BLaER1 treated with 17β-estradiol and CSF1 and Interleukin-3, amounts not matched to agents 10 nM and 100 nM (cell line): ENCODE results near the gene IGSF21.

Experiments
- H3K27ac ChIP-seq, 11 experiments: shearing (Covaris generic); formaldehyde crosslinking; 2 replicates each; pipeline ENCODE4 v1.8.1; 2022
- H3K27me3 ChIP-seq, 11 experiments: shearing (Covaris generic); formaldehyde crosslinking; 2 replicates each; pipeline ENCODE4 v1.8.1; 2022
- H3K36me3 ChIP-seq, 11 experiments: shearing (Covaris generic); formaldehyde crosslinking; 2 replicates each; pipeline ENCODE4 v1.8.1; 2022
- H3K4me1 ChIP-seq, 10 experiments: shearing (Covaris generic); formaldehyde crosslinking; 2 replicates each; pipeline ENCODE4 v1.8.1; 2022
- H3K4me2 ChIP-seq, 11 experiments: shearing (Covaris generic); formaldehyde crosslinking; 2 replicates each; pipeline ENCODE4 v1.8.1; 2022
- H3K4me3 ChIP-seq, 10 experiments: shearing (Covaris generic); formaldehyde crosslinking; 2 replicates each; pipeline ENCODE4 v1.8.1; 2022
- H3K9ac ChIP-seq, 11 experiments: shearing (Covaris generic); formaldehyde crosslinking; 2 replicates each; pipeline ENCODE4 v1.8.1; 2022
- H3K9me3 ChIP-seq, 11 experiments: shearing (Covaris generic); formaldehyde crosslinking; replicated peaks in 1 of 11; 2 replicates each; pipeline ENCODE4 v1.8.1; 2022
- H4K20me1 ChIP-seq, 11 experiments: shearing (Covaris generic); formaldehyde crosslinking; 2 replicates each; pipeline ENCODE4 v1.8.1; 2022
- Cebpa-rat ChIP-seq, 11 experiments: shearing (Covaris generic); IDR thresholded peaks; 2 replicates each; pipeline ENCODE4 v1.8.1; 2022

Gene IGSF21

DNA sequence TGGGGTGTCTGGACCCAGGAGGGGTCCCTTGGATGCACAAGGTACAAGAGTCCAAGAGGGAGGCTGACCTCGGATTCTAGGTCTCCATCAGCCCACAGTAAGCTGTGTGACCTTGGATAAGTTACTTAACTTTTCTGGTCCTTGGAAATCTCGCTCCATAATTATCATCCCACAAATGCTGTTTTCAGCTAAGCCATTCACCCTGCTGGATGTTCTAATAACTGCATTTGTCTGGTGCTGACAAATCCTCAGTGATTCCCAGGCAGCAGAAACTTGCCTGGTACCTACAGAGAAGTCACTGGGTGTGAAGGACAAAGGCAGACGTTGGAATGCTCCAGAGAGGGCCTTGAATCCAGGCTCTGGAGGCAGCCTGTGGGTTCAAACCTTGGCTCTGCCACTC lies 89.7 kb downstream of the IGSF21 start:
- Histone ChIP-seq H3K9ac (no peak overlapping the region), H3K4me3 (no peak overlapping the region), H3K27me3 (no peaks in the 10 kb centered on the region), H3K9me3 (no peaks in the 10 kb centered on the region), H3K4me1 (peaks cover 0 to 28% (median 0%) of the 10 kb centered on the region in 10 experiments; a peak in 4 of 20 replicates), H3K27ac (no peak overlapping the region), H3K4me2 (no peak overlapping the region), H3K36me3 (no peaks in the 10 kb centered on the region), H4K20me1 (peaks cover 0 to 3% (median 0%) of the 10 kb centered on the region in 11 experiments; a peak in 1 of 22 replicates)
- TF ChIP-seq Cebpa-rat (IDR thresholded peaks at IDR 0.05), result no peak

DNA sequence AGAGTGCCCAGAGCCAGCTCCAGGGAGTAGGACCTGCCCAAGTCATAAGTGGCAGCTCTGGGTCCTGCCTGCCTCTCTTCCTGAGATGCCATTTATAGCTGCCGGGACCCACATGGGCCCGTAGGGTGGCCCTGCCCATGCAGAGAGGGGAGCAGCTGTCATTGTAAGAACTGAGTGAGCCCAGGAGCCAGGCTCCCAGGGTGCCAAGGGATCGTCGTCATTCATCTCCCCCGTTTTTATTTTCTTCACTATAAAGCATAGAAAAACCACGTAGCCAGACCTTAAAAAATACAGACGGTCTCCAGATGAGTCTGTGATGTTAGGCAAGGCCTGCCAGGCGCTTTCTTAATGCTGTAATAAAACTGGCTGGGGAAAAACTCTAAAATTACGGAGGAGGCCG lies 90.7 kb downstream of the IGSF21 start:
- no peak for TF ChIP-seq Cebpa-rat (IDR thresholded peaks at IDR 0.05)
- no peak overlapping the region for H3K4me3 ChIP-seq
- H3K9ac ChIP-seq, result no peak overlapping the region
- peaks cover 0 to 3% (median 0%) of the 10 kb centered on the region in 11 experiments; a peak in 1 of 22 replicates for H4K20me1 ChIP-seq
- peaks cover 0 to 21% (median 0%) of the 10 kb centered on the region in 10 experiments; a peak in 4 of 20 replicates for H3K4me1 ChIP-seq
- H3K4me2 ChIP-seq, result no peak overlapping the region
- no peaks in the 10 kb centered on the region for H3K36me3 ChIP-seq
- H3K27ac ChIP-seq, result no peak overlapping the region
- H3K9me3 ChIP-seq, result no peaks in the 10 kb centered on the region
- H3K27me3 ChIP-seq, result no peaks in the 10 kb centered on the region

DNA sequence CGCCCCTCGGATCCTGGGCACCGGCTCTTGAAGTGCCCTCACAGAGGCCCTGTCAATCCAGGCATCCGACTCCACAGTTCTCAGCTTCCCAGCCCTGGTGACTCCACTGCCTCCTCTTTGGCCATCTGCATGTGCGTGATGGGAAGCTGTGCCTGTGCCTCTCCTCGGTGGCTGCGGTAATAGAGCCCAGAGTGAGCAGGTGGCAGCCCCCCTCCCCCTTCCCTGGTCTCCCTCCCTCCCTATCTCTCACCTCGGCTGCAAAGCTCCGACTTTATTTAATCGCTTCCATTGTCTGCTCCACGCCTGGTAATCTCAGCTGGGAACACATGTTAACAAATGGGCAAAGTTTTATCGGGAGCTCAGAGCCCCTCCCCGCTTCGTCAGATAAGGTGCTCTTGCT lies 91.9 kb downstream of the IGSF21 start:
- H3K9me3 ChIP-seq, result no peaks in the 10 kb centered on the region
- H3K4me2 ChIP-seq, result no peak overlapping the region
- no peak overlapping the region for H3K4me3 ChIP-seq
- TF ChIP-seq Cebpa-rat (IDR thresholded peaks at IDR 0.05), result no peak
- peaks cover 0 to 3% (median 0%) of the 10 kb centered on the region in 11 experiments; a peak in 1 of 22 replicates for H4K20me1 ChIP-seq
- H3K9ac ChIP-seq, result no peak overlapping the region
- H3K36me3 ChIP-seq, result no peaks in the 10 kb centered on the region
- H3K27me3 ChIP-seq, result no peaks in the 10 kb centered on the region
- H3K4me1 ChIP-seq, result peaks cover 0 to 13% (median 0%) of the 10 kb centered on the region in 10 experiments; a peak in 4 of 20 replicates
- no peak overlapping the region for H3K27ac ChIP-seq

DNA sequence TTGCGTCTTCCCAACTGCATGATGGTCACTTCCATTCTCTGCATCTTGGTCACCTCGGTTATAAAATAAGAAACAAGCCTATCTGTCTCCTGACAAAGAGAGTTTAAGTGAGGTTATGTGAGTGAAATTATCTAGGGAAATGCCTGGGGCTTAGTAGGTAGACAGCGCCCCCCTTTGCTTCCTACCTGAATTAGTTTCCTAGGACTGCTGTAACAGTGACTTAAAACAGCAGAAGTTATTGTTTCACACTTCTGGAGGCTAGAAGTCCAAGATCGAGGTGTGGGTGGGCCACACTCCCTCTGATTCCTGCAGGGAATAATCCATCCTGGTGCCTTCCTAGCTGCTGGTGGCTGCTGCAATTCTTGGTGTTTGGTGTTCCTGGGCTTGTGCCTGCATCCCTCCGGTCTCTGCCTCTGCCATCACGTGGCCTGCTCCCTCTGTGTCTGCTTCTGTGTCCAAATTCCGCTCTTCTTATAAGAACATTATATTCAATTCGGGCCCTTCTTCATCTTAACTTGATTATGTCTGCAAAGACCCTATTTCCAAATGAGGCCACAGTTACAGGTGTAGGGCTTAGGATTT lies 92.6 kb downstream of the IGSF21 start:
- H3K27ac ChIP-seq, result no peak overlapping the region
- H4K20me1 ChIP-seq, result peaks cover 0 to 3% (median 0%) of the 10 kb centered on the region in 11 experiments; a peak in 1 of 22 replicates
- H3K36me3 ChIP-seq, result no peaks in the 10 kb centered on the region
- peaks cover 0 to 13% (median 0%) of the 10 kb centered on the region in 10 experiments; a peak in 4 of 20 replicates for H3K4me1 ChIP-seq
- H3K27me3 ChIP-seq, result no peaks in the 10 kb centered on the region
- TF ChIP-seq Cebpa-rat (IDR thresholded peaks at IDR 0.05), result no peak
- H3K9me3 ChIP-seq, result no peaks in the 10 kb centered on the region
- H3K4me3 ChIP-seq, result no peak overlapping the region
- H3K9ac ChIP-seq, result no peak overlapping the region
- peak overlapping the region in 2 of 11 experiments; percentile 34 to 54; a peak in 4 of 22 replicates for H3K4me2 ChIP-seq

DNA sequence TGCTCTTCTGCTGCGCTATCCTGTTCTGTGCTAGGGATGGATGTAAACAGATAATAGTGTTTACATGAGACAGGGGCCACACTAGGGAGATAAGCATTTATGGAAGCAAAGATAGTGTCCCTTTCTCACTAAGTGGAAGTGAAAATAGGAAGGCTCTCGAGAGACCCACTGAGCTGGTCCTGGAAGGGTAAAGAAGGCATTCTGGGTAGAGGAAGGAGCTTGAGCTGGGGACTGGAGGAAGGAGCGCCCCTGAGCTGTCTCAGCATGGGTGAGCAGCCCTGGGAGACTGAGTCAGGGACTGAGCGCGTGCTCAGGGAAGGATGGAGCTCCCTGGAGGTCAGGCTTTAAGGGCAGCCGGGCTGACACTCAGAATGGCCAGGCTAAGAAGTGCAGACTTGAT lies 93.3 kb downstream of the IGSF21 start:
- Histone ChIP-seq H3K4me3 (no peak overlapping the region), H3K9ac (no peak overlapping the region), H4K20me1 (0 out of 22 replicates have a peak, but pooled peaks cover 0 to 3% (median 0%) of the 10 kb centered on the region in 11 experiments), H3K27me3 (no peaks in the 10 kb centered on the region), H3K36me3 (no peaks in the 10 kb centered on the region), H3K9me3 (no peaks in the 10 kb centered on the region), H3K4me2 (peak overlapping the region in 2 of 11 experiments; percentile 34 to 54; a peak in 4 of 22 replicates), H3K27ac (no peak overlapping the region), H3K4me1 (peaks cover 0 to 13% (median 0%) of the 10 kb centered on the region in 10 experiments; a peak in 4 of 20 replicates)
- TF ChIP-seq Cebpa-rat (IDR thresholded peaks at IDR 0.05), result no peak

DNA sequence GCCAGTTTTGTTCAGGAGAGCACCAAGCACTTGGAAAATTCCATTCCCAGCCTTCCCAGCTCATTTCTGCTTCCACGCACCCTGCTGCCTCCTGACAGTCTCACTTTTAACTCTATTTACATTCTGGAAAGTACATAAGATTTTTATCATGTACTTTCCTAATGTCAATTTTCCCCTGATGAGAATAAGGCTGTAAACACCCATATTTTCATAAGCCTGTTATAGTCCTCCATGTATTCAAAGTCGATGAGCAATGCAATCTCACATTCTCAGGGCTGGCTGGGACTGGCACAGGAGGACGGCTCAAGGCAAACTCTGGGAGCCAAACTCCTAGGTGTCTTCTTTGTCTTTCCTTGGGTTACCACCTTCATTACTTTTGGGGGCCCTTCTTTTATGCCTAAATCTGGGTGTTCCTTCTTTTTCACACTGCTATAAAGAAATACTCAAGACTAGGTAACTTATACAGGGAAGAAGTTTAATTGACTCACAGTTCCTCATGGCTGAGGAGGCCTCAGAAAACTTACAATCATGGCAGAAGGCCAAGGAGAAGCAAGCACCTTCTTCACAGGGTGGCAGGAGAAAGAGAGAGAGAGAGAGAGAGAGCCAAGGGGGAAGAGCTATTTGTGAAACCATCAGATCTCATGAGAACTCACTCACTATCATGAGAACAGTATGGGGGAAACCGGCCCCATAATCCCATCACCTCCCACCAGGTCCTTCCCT lies 94.6 kb downstream of the IGSF21 start:
- no peak for TF ChIP-seq Cebpa-rat (IDR thresholded peaks at IDR 0.05)
- H3K27ac ChIP-seq, result no peak overlapping the region
- no peaks in the 10 kb centered on the region for H3K27me3 ChIP-seq
- no peak overlapping the region for H3K4me3 ChIP-seq
- no peaks in the 10 kb centered on the region for H3K36me3 ChIP-seq
- H3K9me3 ChIP-seq, result peaks cover 0 to 10% (median 6%) of the 10 kb centered on the region in 11 experiments; a peak in 10 of 22 replicates
- no peak overlapping the region for H3K9ac ChIP-seq
- 0 out of 22 replicates have a peak, but pooled peaks cover 0 to 3% (median 0%) of the 10 kb centered on the region in 11 experiments for H4K20me1 ChIP-seq
- H3K4me1 ChIP-seq, result peaks cover 0 to 13% (median 0%) of the 10 kb centered on the region in 10 experiments; a peak in 4 of 20 replicates
- no peak overlapping the region for H3K4me2 ChIP-seq

DNA sequence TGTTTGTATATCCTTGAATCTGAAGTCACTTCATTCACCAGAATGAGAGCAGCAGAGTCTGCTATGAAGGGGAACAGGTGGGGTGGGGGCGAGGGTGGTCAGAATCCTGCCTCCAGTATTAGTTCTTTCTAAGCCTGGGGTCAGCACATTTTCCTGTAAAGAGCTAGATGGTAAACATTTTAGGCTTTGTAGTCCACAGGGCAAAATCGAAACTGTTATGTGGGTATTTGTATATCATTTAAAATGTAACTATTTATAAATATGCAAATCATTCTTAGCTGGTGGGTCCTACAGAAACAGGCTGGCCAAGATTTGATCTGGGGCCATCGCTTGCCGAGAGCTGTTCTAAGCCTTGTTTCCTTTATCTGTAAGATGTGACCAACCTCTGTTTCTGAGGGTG lies 96.0 kb downstream of the IGSF21 start:
- peaks cover 0 to 10% (median 6%) of the 10 kb centered on the region in 11 experiments; a peak in 10 of 22 replicates for H3K9me3 ChIP-seq
- no peak for TF ChIP-seq Cebpa-rat (IDR thresholded peaks at IDR 0.05)
- no peak overlapping the region for H3K9ac ChIP-seq
- no peaks in the 10 kb centered on the region for H3K27me3 ChIP-seq
- H4K20me1 ChIP-seq, result no peaks in the 10 kb centered on the region
- H3K4me3 ChIP-seq, result no peak overlapping the region
- no peak overlapping the region for H3K27ac ChIP-seq
- H3K4me2 ChIP-seq, result no peak overlapping the region
- no peaks in the 10 kb centered on the region for H3K36me3 ChIP-seq
- peaks cover 0 to 13% (median 0%) of the 10 kb centered on the region in 10 experiments; a peak in 4 of 20 replicates for H3K4me1 ChIP-seq

DNA sequence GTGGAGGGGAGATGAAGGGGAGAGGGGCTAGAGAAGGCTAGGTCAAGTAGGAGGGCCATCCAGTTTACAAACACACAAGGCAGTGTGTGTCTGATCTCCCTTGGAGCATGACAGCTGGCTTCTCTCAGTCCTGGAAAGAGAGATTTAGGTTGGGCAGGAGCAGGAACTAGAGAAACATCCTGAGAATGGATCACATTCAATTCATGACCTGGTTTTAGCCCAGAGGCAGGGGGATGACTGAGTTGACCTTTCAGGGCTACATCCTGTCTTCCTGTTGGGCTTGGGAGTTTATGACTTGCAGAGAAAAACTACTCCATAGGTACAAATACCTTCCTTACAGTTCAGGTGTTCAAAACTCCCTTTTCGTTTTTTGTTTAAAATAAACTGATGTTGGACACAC lies 97.0 kb downstream of the IGSF21 start:
- Histone ChIP-seq H3K27ac (no peak overlapping the region), H3K9ac (no peak overlapping the region), H3K4me3 (no peak overlapping the region), H3K4me2 (no peak overlapping the region), H3K4me1 (peaks cover 0 to 13% (median 0%) of the 10 kb centered on the region in 10 experiments; a peak in 4 of 20 replicates), H3K9me3 (peaks cover 0 to 10% (median 6%) of the 10 kb centered on the region in 11 experiments; a peak in 10 of 22 replicates), H3K36me3 (no peaks in the 10 kb centered on the region), H4K20me1 (no peaks in the 10 kb centered on the region), H3K27me3 (no peaks in the 10 kb centered on the region)
- no peak for TF ChIP-seq Cebpa-rat (IDR thresholded peaks at IDR 0.05)

DNA sequence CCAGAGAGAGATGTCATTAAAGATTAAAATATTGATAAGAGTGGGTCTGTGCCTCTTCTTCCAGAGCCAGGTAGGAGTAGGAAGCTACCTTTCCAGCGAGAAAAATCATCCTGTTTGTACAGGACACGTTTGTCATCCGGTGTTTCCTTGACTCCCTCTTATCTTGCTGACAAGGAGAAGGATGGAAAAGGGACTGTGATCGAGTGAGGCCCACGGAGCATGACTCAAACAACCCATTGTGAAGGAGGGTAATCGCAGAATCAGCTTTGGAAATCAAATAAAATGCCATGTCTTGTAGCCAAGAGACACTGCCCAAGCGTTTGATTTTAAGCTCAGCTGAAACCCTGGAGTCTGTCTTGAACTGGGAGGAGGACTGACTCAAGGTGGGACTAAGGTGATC lies 97.7 kb downstream of the IGSF21 start:
- Histone ChIP-seq H3K36me3 (no peaks in the 10 kb centered on the region), H3K27ac (no peak overlapping the region), H4K20me1 (no peaks in the 10 kb centered on the region), H3K4me3 (no peak overlapping the region), H3K9me3 (peaks cover 0 to 10% (median 6%) of the 10 kb centered on the region in 11 experiments; a peak in 10 of 22 replicates), H3K27me3 (no peaks in the 10 kb centered on the region), H3K9ac (no peak overlapping the region), H3K4me1 (peaks cover 0 to 12% (median 0%) of the 10 kb centered on the region in 10 experiments; a peak in 4 of 20 replicates), H3K4me2 (no peak overlapping the region)
- TF ChIP-seq Cebpa-rat (IDR thresholded peaks at IDR 0.05), result no peak
